ENCODE data around the gene ANHX. TPM values are rescaled to one million over a fixed set of nuclear protein-coding genes. Genes with fewer than 3 reads are reported as not detected.

Gene ANHX
- total RNA-seq, 2 experiments from 2014 or later, result not detected

- intact Hi-C loops (cut with micrococcal nuclease), result no loop called here
- no peak for TF ChIP-seq CTCF (IDR thresholded peaks at IDR 0.05)
- no peaks in the 10 kb centered on the region for H3K27me3 Mint-ChIP-seq
- no peak overlapping the region for H3K27ac Mint-ChIP-seq
- H3K4me1 Mint-ChIP-seq (ENCODE audit: low read depth), result no peaks in the 10 kb centered on the region
- DNase-seq (no peak), ATAC-seq (no peak)
- H3K4me3 Mint-ChIP-seq, result no peak overlapping the region
- H3K9me3 Mint-ChIP-seq, result peaks cover 5% of the 10 kb centered on the region
- CTCF ChIA-PET, result no interaction called here
- POLR2A ChIA-PET, result interaction anchor here (0.8 kb wide), 1 partner anchor 204 kb away, joined by 4 read pairs; no protein-coding TSS in a partner anchor
- no peaks in the 10 kb centered on the region for H3K36me3 Mint-ChIP-seq (ENCODE audit: low read depth)
Observed at GRCh38 chr12:133231001-133231400, 4.7 kb downstream of the ANHX start.

- POLR2A ChIA-PET, result no interaction called here
- TF ChIP-seq CTCF (IDR thresholded peaks at IDR 0.05), result no peak
- intact Hi-C loops (cut with micrococcal nuclease), result no loop called here
- Mint-ChIP-seq H3K9me3 (peaks cover 10% of the 10 kb centered on the region), H3K4me3 (no peak overlapping the region), H3K27me3 (no peaks in the 10 kb centered on the region), H3K4me1 (ENCODE audit: low read depth) (no peaks in the 10 kb centered on the region), H3K27ac (no peak overlapping the region), H3K36me3 (ENCODE audit: low read depth) (no peaks in the 10 kb centered on the region)
- CTCF ChIA-PET, result no interaction called here
- ATAC-seq (no peak), DNase-seq (no peak)
Observed at GRCh38 chr12:133227281-133227852, 8.3 kb downstream of the ANHX start.

GRCh38 chr12:133226690-133227089 lies 9.0 kb downstream of the ANHX start:
- ATAC-seq (no peak), DNase-seq (no peak)
- CTCF ChIA-PET, result no interaction called here
- TF ChIP-seq CTCF (IDR thresholded peaks at IDR 0.05), result no peak
- Mint-ChIP-seq H3K9me3 (peaks cover 16% of the 10 kb centered on the region), H3K36me3 (ENCODE audit: low read depth) (no peaks in the 10 kb centered on the region), H3K4me1 (ENCODE audit: low read depth) (no peaks in the 10 kb centered on the region), H3K27me3 (no peaks in the 10 kb centered on the region), H3K4me3 (no peak overlapping the region), H3K27ac (no peak overlapping the region)
- intact Hi-C loops (cut with micrococcal nuclease), result no loop called here
- POLR2A ChIA-PET, result no interaction called here

- no peak for ATAC-seq
- peaks cover 16% of the 10 kb centered on the region for H3K9me3 Mint-ChIP-seq
- TF ChIP-seq CTCF (IDR thresholded peaks at IDR 0.05), result no peak
Observed at GRCh38 chr12:133225527-133225926, 10.2 kb downstream of the ANHX start.

GRCh38 chr12:133222211-133222610 lies 13.5 kb downstream of the ANHX start:
- CTCF ChIA-PET, result no interaction called here
- Mint-ChIP-seq H3K9me3 (peaks cover 43% of the 10 kb centered on the region), H3K4me1 (ENCODE audit: low read depth) (no peaks in the 10 kb centered on the region), H3K4me3 (no peak overlapping the region), H3K36me3 (ENCODE audit: low read depth) (no peaks in the 10 kb centered on the region), H3K27me3 (no peaks in the 10 kb centered on the region), H3K27ac (no peak overlapping the region)
- intact Hi-C loops (cut with micrococcal nuclease), result no loop called here
- ATAC-seq, result no peak
- DNase-seq, result no peak
- POLR2A ChIA-PET, result no interaction called here
- no peak for TF ChIP-seq CTCF (IDR thresholded peaks at IDR 0.05)

More at GRCh38 chr12:133225527-133225926, 10.2 kb downstream of the ANHX start:
- CTCF ChIA-PET, result no interaction called here
- no peaks in the 10 kb centered on the region for H3K36me3 Mint-ChIP-seq (ENCODE audit: low read depth)
- no peak overlapping the region for H3K27ac Mint-ChIP-seq
- POLR2A ChIA-PET, result no interaction called here
- no peak for DNase-seq
- no peaks in the 10 kb centered on the region for H3K4me1 Mint-ChIP-seq (ENCODE audit: low read depth)
- H3K4me3 Mint-ChIP-seq, result no peak overlapping the region
- no peaks in the 10 kb centered on the region for H3K27me3 Mint-ChIP-seq
- intact Hi-C loops (cut with micrococcal nuclease), result no loop called here
